Esophagus muscularis mucosa (tissue), 3 donors: Measurements from ENCODE around the gene ULBP1.

Experiments
- POLR2A ChIP-seq: fragments of 450-650 bp; IDR thresholded peaks from one replicate; pipeline ENCODE4 v1.6.1; 2017; ENCODE audit warnings: antibody characterized with exemption, moderate library complexity, mild to moderate bottlenecking, low read depth
- POLR2AphosphoS5 ChIP-seq, 2 donors: sonication (generic); formaldehyde crosslinking; IDR thresholded peaks; one replicate each; pipeline ENCODE4 v1.6.1; 2017; ENCODE audit warnings: antibody characterized with exemption in 2 of 2
- TF ChIP-seq, protein P1 (sequence below), 3 experiments: fragments of 200-600 bp in 2 of 3; fragments of 450-650 bp in 1 of 3; sonication (generic) in 2 of 3; IDR thresholded peaks; one replicate each; pipeline ENCODE4 v1.5.1; 2017 to 2019; ENCODE audit warnings: antibody characterized with exemption in 3 of 3, mild to moderate bottlenecking in 2 of 3, moderate library complexity in 1 of 3

DNA sequence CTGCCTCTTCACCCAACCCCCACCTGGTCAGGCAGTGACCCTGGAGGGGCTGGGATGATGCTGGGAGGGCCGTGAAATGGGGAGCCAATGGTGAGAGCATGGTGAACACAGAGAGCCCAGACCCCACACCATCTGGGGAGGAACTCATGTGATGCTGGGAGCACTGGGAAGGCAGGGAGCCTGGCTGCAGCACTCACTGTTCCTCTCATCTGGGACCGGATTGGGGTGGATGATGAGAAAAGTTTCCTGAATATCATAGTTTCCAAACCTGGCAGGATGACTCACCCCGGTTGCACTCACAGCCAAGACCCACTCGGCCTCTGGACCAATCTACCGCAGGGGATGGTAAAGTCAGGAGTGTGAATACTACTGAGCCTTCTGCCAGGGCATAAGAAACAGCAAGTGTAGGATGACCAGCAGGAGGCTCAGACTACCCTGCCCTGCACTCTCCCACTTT, 21.8 kb downstream of the ULBP1 start:
- TF ChIP-seq, protein P1, sequence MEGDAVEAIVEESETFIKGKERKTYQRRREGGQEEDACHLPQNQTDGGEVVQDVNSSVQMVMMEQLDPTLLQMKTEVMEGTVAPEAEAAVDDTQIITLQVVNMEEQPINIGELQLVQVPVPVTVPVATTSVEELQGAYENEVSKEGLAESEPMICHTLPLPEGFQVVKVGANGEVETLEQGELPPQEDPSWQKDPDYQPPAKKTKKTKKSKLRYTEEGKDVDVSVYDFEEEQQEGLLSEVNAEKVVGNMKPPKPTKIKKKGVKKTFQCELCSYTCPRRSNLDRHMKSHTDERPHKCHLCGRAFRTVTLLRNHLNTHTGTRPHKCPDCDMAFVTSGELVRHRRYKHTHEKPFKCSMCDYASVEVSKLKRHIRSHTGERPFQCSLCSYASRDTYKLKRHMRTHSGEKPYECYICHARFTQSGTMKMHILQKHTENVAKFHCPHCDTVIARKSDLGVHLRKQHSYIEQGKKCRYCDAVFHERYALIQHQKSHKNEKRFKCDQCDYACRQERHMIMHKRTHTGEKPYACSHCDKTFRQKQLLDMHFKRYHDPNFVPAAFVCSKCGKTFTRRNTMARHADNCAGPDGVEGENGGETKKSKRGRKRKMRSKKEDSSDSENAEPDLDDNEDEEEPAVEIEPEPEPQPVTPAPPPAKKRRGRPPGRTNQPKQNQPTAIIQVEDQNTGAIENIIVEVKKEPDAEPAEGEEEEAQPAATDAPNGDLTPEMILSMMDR (IDR thresholded peaks at IDR 0.05): no peak
- no peak for TF ChIP-seq POLR2A
- TF ChIP-seq POLR2AphosphoS5 (IDR thresholded peaks at IDR 0.05): no peak
